HG03060 (cell line): ENCODE data around the gene TBXA2R.
"Not testable (repeated sequence)": the region's sequence is repeated elsewhere in the genome, so short reads cannot be mapped to it uniquely, and the experiment has no call there.

Source experiments
- ATAC-seq: cut with Tn5 transposase; IDR thresholded peaks from one replicate; pipeline ENCODE4 v1.9.1; 2021; ENCODE audit warnings: low read depth, moderate number of reproducible peaks; ENCODE audit not compliant: unreplicated experiment

TBXA2R gene

GRCh38 chr19:3606690-3607289 is at the start of gene TBXA2R:
TSS of gene TBXA2R (minus strand) at chr19:3606875. CDS start at chr19:3600634, 6,241 bp downstream.
- no peak for ATAC-seq

- no peak for ATAC-seq
Measured at GRCh38 chr19:3656073-3656746, 49.5 kb upstream of the TBXA2R start.

GRCh38 chr19:3655402-3656072 is 48.9 kb upstream of the TBXA2R start:
- no peak for ATAC-seq

- no peak for ATAC-seq
Measured at GRCh38 chr19:3653865-3654513, 47.3 kb upstream of the TBXA2R start.

GRCh38 chr19:3653081-3653795 is 46.6 kb upstream of the TBXA2R start:
- no peak for ATAC-seq

- no peak for ATAC-seq
Measured at GRCh38 chr19:3652422-3652821, 45.7 kb upstream of the TBXA2R start.

- no peak for ATAC-seq
Measured at GRCh38 chr19:3651684-3652083, 45.0 kb upstream of the TBXA2R start.

GRCh38 chr19:3649888-3650287 is 43.2 kb upstream of the TBXA2R start:
- no peak for ATAC-seq

GRCh38 chr19:3648037-3648905 is 41.6 kb upstream of the TBXA2R start:
- ATAC-seq: no peak

GRCh38 chr19:3647102-3647501 is 40.4 kb upstream of the TBXA2R start:
- ATAC-seq: not testable (repeated sequence)

- no peak for ATAC-seq
Measured at GRCh38 chr19:3646336-3647092, 39.8 kb upstream of the TBXA2R start.

- ATAC-seq: no peak
Measured at GRCh38 chr19:3645726-3646125, 39.1 kb upstream of the TBXA2R start.

- ATAC-seq: no peak
Measured at GRCh38 chr19:3645067-3645396, 38.4 kb upstream of the TBXA2R start.

- ATAC-seq: no peak
Measured at GRCh38 chr19:3644351-3645066, 37.8 kb upstream of the TBXA2R start.

GRCh38 chr19:3643674-3644313 is 37.1 kb upstream of the TBXA2R start:
- no peak for ATAC-seq

- ATAC-seq: no peak
Measured at GRCh38 chr19:3642987-3643673, 36.5 kb upstream of the TBXA2R start.

GRCh38 chr19:3642296-3642695 is 35.6 kb upstream of the TBXA2R start:
- no peak for ATAC-seq
